Keratinocyte (primary cell): Measurements from ENCODE around the gene TWF2. TPM values are rescaled to one million over a fixed set of nuclear protein-coding genes. Genes with fewer than 3 reads are reported as not detected.

Source experiments
- DNase-seq: peaks from one replicate; pipeline ENCODE4 v3.0.0-alpha.2; 2011; ENCODE audit warnings: low read depth, missing footprints, low spot score
- FAIRE-seq: peaks from 2 replicates; lab custom pipeline; 2011; peaks lifted over from hg19 to GRCh38; lab: Jason Lieb, UNC
- H2AFZ ChIP-seq: 2 replicates; pipeline ENCODE4 v1.6.0; 2012; ENCODE audit warnings: low read length, control low read depth, inconsistent platforms; ENCODE audit not compliant: control insufficient read depth
- H3K27ac ChIP-seq: 2 replicates; pipeline ENCODE4 v1.5.1; 2011; ENCODE audit warnings: low read length; ENCODE audit not compliant: control insufficient read depth, insufficient read depth
- H3K27me3 ChIP-seq: 3 replicates; pipeline ENCODE4 v1.6.0; 2011; ENCODE audit warnings: low read length; ENCODE audit not compliant: control insufficient read depth, insufficient read depth; ENCODE audit errors: extremely low read depth
- H3K36me3 ChIP-seq, 2 experiments: 2 replicates in 1 of 2; 3 replicates in 1 of 2; pipeline ENCODE4 v1.5.1; 2011; ENCODE audit warnings: low read length in 2 of 2, mild to moderate bottlenecking in 1 of 2; ENCODE audit not compliant: control insufficient read depth in 2 of 2, insufficient read depth in 2 of 2; ENCODE audit errors: extremely low read depth in 1 of 2
- H3K4me1 ChIP-seq: 3 replicates; pipeline ENCODE4 v1.5.1; 2011; ENCODE audit warnings: low read length; ENCODE audit not compliant: control insufficient read depth, insufficient read depth; ENCODE audit errors: extremely low read depth
- H3K4me2 ChIP-seq: 3 replicates; pipeline ENCODE4 v1.6.0; 2011; ENCODE audit warnings: low read depth, low read length; ENCODE audit not compliant: control insufficient read depth, insufficient read depth; ENCODE audit errors: extremely low read depth
- H3K4me3 ChIP-seq, 3 experiments: fragments of 200-600 bp in 1 of 3; sonication (generic) in 1 of 3; 2 replicates in 2 of 3; 3 replicates in 1 of 3; pipeline ENCODE4 v1.5.1; 2011 to 2016; ENCODE audit warnings: low read length in 3 of 3, mild to moderate bottlenecking in 3 of 3, control low read depth in 2 of 3, inconsistent platforms in 1 of 3, low read depth in 1 of 3, mixed read lengths in 1 of 3, mixed run types in 1 of 3, moderate library complexity in 1 of 3; ENCODE audit not compliant: control insufficient read depth in 2 of 3, insufficient read depth in 2 of 3; ENCODE audit errors: extremely low read depth in 1 of 3
- H3K79me2 ChIP-seq: 2 replicates; pipeline ENCODE4 v1.6.0; 2012; ENCODE audit warnings: low read length; ENCODE audit not compliant: control insufficient read depth, insufficient read depth
- H3K9ac ChIP-seq: 3 replicates; pipeline ENCODE4 v1.6.0; 2011; ENCODE audit warnings: low read length; ENCODE audit not compliant: control insufficient read depth, insufficient read depth; ENCODE audit errors: extremely low read depth
- H3K9me1 ChIP-seq: 3 replicates; pipeline ENCODE4 v1.6.0; 2011; ENCODE audit warnings: low read length; ENCODE audit not compliant: control insufficient read depth, insufficient read depth; ENCODE audit errors: extremely low read depth
- H3K9me3 ChIP-seq: 2 replicates; pipeline ENCODE4 v1.5.1; 2012; ENCODE audit warnings: low read depth, low read length; ENCODE audit not compliant: control insufficient read depth
- H4K20me1 ChIP-seq: 3 replicates; pipeline ENCODE4 v1.6.0; 2011; ENCODE audit warnings: low read length; ENCODE audit not compliant: control insufficient read depth, insufficient read depth; ENCODE audit errors: extremely low read depth
- EZH2 ChIP-seq: IDR thresholded peaks from one replicate; pipeline ENCODE4 v1.6.1; 2012; ENCODE audit warnings: inconsistent platforms, mild to moderate bottlenecking, low read length, moderate library complexity
- dilution Hi-C: fragments of 300-500 bp; cut with MboI; formaldehyde crosslinking; loops from one replicate; pipeline ENCODE4 v1.7.0; 2020; ENCODE audit warnings: low sequenced_read_pairs; ENCODE audit not compliant: extremely low pct_ligation_motif_present
- polyA plus RNA-seq, 5 experiments: library from polyadenylated mRNA; depleted of rRNA in 3 of 5; stranded (reverse) in 3 of 5; stranded (forward) in 1 of 5; unstranded in 1 of 5; fragments of >200 nt; gene quantifications; 1 replicate in 1 of 5; 2 replicates in 3 of 5; 3 replicates in 1 of 5; pipeline versions ENCODE4 v1.2.1 to v1.2.3, GENCODE V29; 2011 to 2012; ENCODE audit warnings: missing spikeins in 2 of 5, low read depth in 1 of 5, low replicate concordance in 1 of 5
- TF ChIP-seq, protein P1 (sequence below), 3 experiments: IDR thresholded peaks in 1 of 3; conservative IDR thresholded peaks in 1 of 3; optimal IDR thresholded peaks in 1 of 3; 2 replicates in 2 of 3; 3 replicates in 1 of 3; pipeline versions ENCODE3 to v1.5.1; 2011; ENCODE audit warnings: low read length in 3 of 3, mild to moderate bottlenecking in 3 of 3, moderate library complexity in 2 of 3, control low read depth in 1 of 3, inconsistent platforms in 1 of 3; ENCODE audit not compliant: insufficient read depth in 2 of 3; ENCODE audit errors: extremely low read depth in 1 of 3

The TWF2 gene
- polyA plus RNA-seq, 1 donor (not counting 4 experiments of a cell fraction or from before 2014, with no cell fraction given), result 70.4 TPM

DNA sequence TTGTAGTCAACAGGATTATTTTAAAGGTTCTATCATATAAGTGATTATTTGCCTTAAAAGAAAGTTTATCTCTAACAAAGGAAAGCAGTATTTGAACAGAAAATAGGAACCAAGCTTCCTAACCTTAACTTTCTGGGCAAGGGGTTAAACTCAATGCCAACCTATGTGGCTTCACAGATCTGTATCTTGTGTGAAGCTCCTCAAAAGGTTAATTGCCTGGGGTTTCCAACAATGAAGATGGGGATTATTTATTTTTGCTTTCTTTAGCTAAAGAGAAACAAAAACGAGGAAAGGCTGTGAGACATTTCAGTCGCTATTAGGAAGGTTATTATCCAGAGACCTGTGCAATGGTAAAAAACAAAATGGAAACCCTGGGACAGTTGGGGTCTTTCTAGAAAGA, 40.6 kb upstream of the TWF2 start:
- Histone ChIP-seq H4K20me1 (peaks cover 2% of the 10 kb centered on the region), H3K9me1 (no peaks in the 10 kb centered on the region), H3K36me3 (peaks cover 0 to 1% of the 10 kb centered on the region in 2 experiments), H3K4me2 (peak overlapping the region; percentile 61), H2AFZ (no peak overlapping the region), H3K9ac (peak overlapping the region; percentile 98), H3K27me3 (no peaks in the 10 kb centered on the region), H3K27ac (peak overlapping the region; percentile 74), H3K4me3 (peak overlapping the region in 1 of 3 experiments; percentile 95), H3K9me3 (no peaks in the 10 kb centered on the region), H3K4me1 (peaks cover 19% of the 10 kb centered on the region), H3K79me2 (peaks cover 36% of the 10 kb centered on the region)
- FAIRE-seq (no peak), DNase-seq (no peak)
- dilution Hi-C loops, result no loop called here
- no peak for TF ChIP-seq EZH2
- TF ChIP-seq, protein P1, sequence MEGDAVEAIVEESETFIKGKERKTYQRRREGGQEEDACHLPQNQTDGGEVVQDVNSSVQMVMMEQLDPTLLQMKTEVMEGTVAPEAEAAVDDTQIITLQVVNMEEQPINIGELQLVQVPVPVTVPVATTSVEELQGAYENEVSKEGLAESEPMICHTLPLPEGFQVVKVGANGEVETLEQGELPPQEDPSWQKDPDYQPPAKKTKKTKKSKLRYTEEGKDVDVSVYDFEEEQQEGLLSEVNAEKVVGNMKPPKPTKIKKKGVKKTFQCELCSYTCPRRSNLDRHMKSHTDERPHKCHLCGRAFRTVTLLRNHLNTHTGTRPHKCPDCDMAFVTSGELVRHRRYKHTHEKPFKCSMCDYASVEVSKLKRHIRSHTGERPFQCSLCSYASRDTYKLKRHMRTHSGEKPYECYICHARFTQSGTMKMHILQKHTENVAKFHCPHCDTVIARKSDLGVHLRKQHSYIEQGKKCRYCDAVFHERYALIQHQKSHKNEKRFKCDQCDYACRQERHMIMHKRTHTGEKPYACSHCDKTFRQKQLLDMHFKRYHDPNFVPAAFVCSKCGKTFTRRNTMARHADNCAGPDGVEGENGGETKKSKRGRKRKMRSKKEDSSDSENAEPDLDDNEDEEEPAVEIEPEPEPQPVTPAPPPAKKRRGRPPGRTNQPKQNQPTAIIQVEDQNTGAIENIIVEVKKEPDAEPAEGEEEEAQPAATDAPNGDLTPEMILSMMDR (optimal IDR thresholded peaks at IDR 0.05 in 1 of 3, IDR thresholded peaks at IDR 0.05 in 1 of 3, conservative IDR thresholded peaks at IDR 0.05 in 1 of 3; ENCODE audit: extremely low read depth in 1 of 3, insufficient read depth in 2 of 3, low read length in 3 of 3), result no peak

DNA sequence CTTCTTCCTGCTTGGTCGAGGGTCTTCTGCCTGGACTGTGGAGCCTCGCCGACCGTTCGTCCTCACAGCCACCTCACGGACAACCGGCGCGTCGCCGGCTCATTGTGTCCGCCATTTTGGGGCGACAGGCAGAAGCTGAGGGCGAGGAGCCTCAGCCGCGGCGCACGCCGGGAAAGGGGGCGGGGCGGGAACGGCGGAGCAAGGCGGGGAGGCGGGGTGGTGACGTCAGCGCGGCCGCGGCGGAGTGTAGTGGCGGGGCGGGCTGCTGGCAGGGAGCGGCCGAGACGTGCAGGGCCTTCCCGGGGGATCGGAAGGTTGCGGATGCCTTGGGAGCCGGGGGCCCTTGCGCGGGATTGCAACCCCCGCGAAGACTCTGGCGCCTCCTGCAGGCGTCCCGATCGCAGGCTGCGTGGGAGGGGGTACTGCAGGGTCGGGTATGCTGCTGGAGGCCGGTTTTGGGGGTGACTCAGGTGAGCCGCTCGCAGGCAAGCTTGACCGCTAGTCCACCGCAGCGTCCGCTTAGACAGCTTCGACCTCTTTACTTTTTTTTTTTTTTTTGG, 39.6 kb upstream of the TWF2 start, which contains the start of gene WDR82:
TSS of gene WDR82 (minus strand) at position 140 of the 560 bp plus-strand sequence. CDS start 288 bp downstream, outside the sequence.
- H3K9me1 ChIP-seq, result no peaks in the 10 kb centered on the region
- no peaks in the 10 kb centered on the region for H3K9me3 ChIP-seq
- H3K36me3 ChIP-seq, result peaks cover 1 to 11% of the 10 kb centered on the region in 2 experiments
- dilution Hi-C loops, result no loop called here
- peak within 1 kb of the TSS; percentile 93 for H2AFZ ChIP-seq
- H3K4me2 ChIP-seq, result peak within 1 kb of the TSS; percentile 98
- DNase-seq (peak; percentile 54), FAIRE-seq (no peak)
- peak within 1 kb of the TSS; percentile 93 for H3K27ac ChIP-seq
- peaks cover 46% of the 10 kb centered on the region for H3K79me2 ChIP-seq
- TF ChIP-seq, protein P1 (optimal IDR thresholded peaks at IDR 0.05 in 1 of 3, IDR thresholded peaks at IDR 0.05 in 1 of 3, conservative IDR thresholded peaks at IDR 0.05 in 1 of 3; ENCODE audit: extremely low read depth in 1 of 3, insufficient read depth in 2 of 3, low read length in 3 of 3), result peak; percentile 44 to 57 (median 44)
- TF ChIP-seq EZH2, result no peak
- H3K4me3 ChIP-seq, result peak within 1 kb of the TSS; percentile 80 to 95 (median 86)
- peaks cover 19% of the 10 kb centered on the region for H3K4me1 ChIP-seq
- H3K9ac ChIP-seq, result peak within 1 kb of the TSS; percentile 98
- peaks cover 2% of the 10 kb centered on the region for H4K20me1 ChIP-seq
- H3K27me3 ChIP-seq, result no peaks in the 10 kb centered on the region
